ENCODE results near the gene WBP2NL. TPM values are rescaled to one million over a fixed set of nuclear protein-coding genes. Genes with fewer than 3 reads are reported as not detected.

Gene WBP2NL
- total RNA-seq, 1 experiment from 2014 or later, result 1.0 TPM

GRCh38 chr22:41963453-41964111, 35.0 kb upstream of the WBP2NL start:
- POLR2A ChIA-PET, result no interaction called here

GRCh38 chr22:41964112-41964491, 34.5 kb upstream of the WBP2NL start:
- Mint-ChIP-seq H3K27ac (ENCODE audit: unreplicated experiment) (no peak overlapping the region), H3K9me3 (ENCODE audit: unreplicated experiment) (no peaks in the 10 kb centered on the region), H3K4me3 (ENCODE audit: unreplicated experiment) (no peak overlapping the region), H3K36me3 (ENCODE audit: insufficient read depth, unreplicated experiment) (no peaks in the 10 kb centered on the region), H3K27me3 (ENCODE audit: insufficient read depth, unreplicated experiment) (no peaks in the 10 kb centered on the region), H3K4me1 (ENCODE audit: low read depth, unreplicated experiment) (no peaks in the 10 kb centered on the region)
- no peaks in the 10 kb centered on the region for H3K4me1 ChIP-seq
- H3K9me3 ChIP-seq, result no peaks in the 10 kb centered on the region
- H3K27me3 ChIP-seq (replicated peaks; ENCODE audit: control insufficient read depth, insufficient read depth, low read length), result no peaks in the 10 kb centered on the region
- TF ChIP-seq CTCF (IDR thresholded peaks at IDR 0.05; ENCODE audit: insufficient read depth in 1 of 2, low read depth in 1 of 2, low read length in 1 of 2, severe bottlenecking in 1 of 2, unreplicated experiment in 1 of 2), result no peak
- no peaks in the 10 kb centered on the region for H3K36me3 ChIP-seq (ENCODE audit: control insufficient read depth, insufficient read depth, low read length)
- ChIA-PET CTCF (interaction anchor here (1.2 kb wide), 1 partner anchor 149 kb away, joined by 3 read pairs; no protein-coding TSS in a partner anchor), POLR2A (no interaction called here)
- DNase-seq, result no peak
- intact Hi-C loops (cut with micrococcal nuclease; ENCODE audit: unreplicated experiment), result no loop called here
- no peak overlapping the region for H3K4me3 ChIP-seq (ENCODE audit: low read depth, low read length)
- BruUV-seq (replicated peaks), result no TSS peak

More at GRCh38 chr22:41963453-41964111, 35.0 kb upstream of the WBP2NL start:
- CTCF ChIA-PET, result interaction anchor here (1.2 kb wide), 1 partner anchor 149 kb away, joined by 3 read pairs; no protein-coding TSS in a partner anchor
- H3K4me1 ChIP-seq, result no peaks in the 10 kb centered on the region
- Mint-ChIP-seq H3K36me3 (ENCODE audit: insufficient read depth, unreplicated experiment) (no peaks in the 10 kb centered on the region), H3K9me3 (ENCODE audit: unreplicated experiment) (no peaks in the 10 kb centered on the region), H3K4me3 (ENCODE audit: unreplicated experiment) (no peak overlapping the region), H3K27ac (ENCODE audit: unreplicated experiment) (no peak overlapping the region), H3K4me1 (ENCODE audit: low read depth, unreplicated experiment) (no peaks in the 10 kb centered on the region), H3K27me3 (ENCODE audit: insufficient read depth, unreplicated experiment) (no peaks in the 10 kb centered on the region)
- DNase-seq, result no peak
- H3K4me3 ChIP-seq (ENCODE audit: low read depth, low read length), result no peak overlapping the region
- TF ChIP-seq CTCF (IDR thresholded peaks at IDR 0.05; ENCODE audit: insufficient read depth in 1 of 2, low read depth in 1 of 2, low read length in 1 of 2, severe bottlenecking in 1 of 2, unreplicated experiment in 1 of 2), result no peak
- no peaks in the 10 kb centered on the region for H3K36me3 ChIP-seq (ENCODE audit: control insufficient read depth, insufficient read depth, low read length)
- intact Hi-C loops (cut with micrococcal nuclease; ENCODE audit: unreplicated experiment), result no loop called here
- no TSS peak for BruUV-seq (replicated peaks)
- H3K9me3 ChIP-seq, result no peaks in the 10 kb centered on the region
- no peaks in the 10 kb centered on the region for H3K27me3 ChIP-seq (replicated peaks; ENCODE audit: control insufficient read depth, insufficient read depth, low read length)

- intact Hi-C loops (cut with micrococcal nuclease; ENCODE audit: unreplicated experiment), result loop anchor here (1.0 to 5.0 kb wide), 4 partner anchors 106 to 151 kb away; partner anchors contain the start of genes NAGA, NDUFA6 and PHETA2
- H3K27me3 Mint-ChIP-seq (ENCODE audit: insufficient read depth, unreplicated experiment), result no peaks in the 10 kb centered on the region
- no peak overlapping the region for H3K4me3 Mint-ChIP-seq (ENCODE audit: unreplicated experiment)
- H3K9me3 ChIP-seq, result no peaks in the 10 kb centered on the region
- H3K4me3 ChIP-seq (ENCODE audit: low read depth, low read length), result no peak overlapping the region
- CTCF ChIA-PET, result interaction anchor here (0.8 kb wide), 1 partner anchor 19 kb away, joined by 4 read pairs; the partner anchor contains the start of gene CENPM
- no peak for TF ChIP-seq CTCF (IDR thresholded peaks at IDR 0.05; ENCODE audit: insufficient read depth in 1 of 2, low read depth in 1 of 2, low read length in 1 of 2, severe bottlenecking in 1 of 2, unreplicated experiment in 1 of 2)
- H3K4me1 ChIP-seq, result no peaks in the 10 kb centered on the region
- no TSS peak for BruUV-seq (replicated peaks)
- H3K27ac Mint-ChIP-seq (ENCODE audit: unreplicated experiment), result no peak overlapping the region
- H3K36me3 ChIP-seq (ENCODE audit: control insufficient read depth, insufficient read depth, low read length), result no peaks in the 10 kb centered on the region
- no peaks in the 10 kb centered on the region for H3K36me3 Mint-ChIP-seq (ENCODE audit: insufficient read depth, unreplicated experiment)
- H3K27me3 ChIP-seq (replicated peaks; ENCODE audit: control insufficient read depth, insufficient read depth, low read length), result no peaks in the 10 kb centered on the region
- H3K4me1 Mint-ChIP-seq (ENCODE audit: low read depth, unreplicated experiment), result no peaks in the 10 kb centered on the region
- no peaks in the 10 kb centered on the region for H3K9me3 Mint-ChIP-seq (ENCODE audit: unreplicated experiment)
- DNase-seq, result no peak
- POLR2A ChIA-PET, result no interaction called here
These were observed 32.4 kb upstream of the WBP2NL start for GRCh38 chr22:41966225-41966606.

Data from Caco-2 (cell line).